ENCODE data around the gene B3GALT5. TPM values are rescaled to one million over a fixed set of nuclear protein-coding genes. Genes with fewer than 3 reads are reported as not detected.

B3GALT5 gene
- total RNA-seq, 4 donors from 2014 or later, result under 0.01 to 1.2 (median 0.74) TPM

GRCh38 chr21:39658066-39658465, 45.3 kb downstream of the B3GALT5 start:
- no peaks in the 10 kb centered on the region for H3K36me3 ChIP-seq
- no peak for DNase-seq (ENCODE audit: extremely low spot score)
- H3K9me3 ChIP-seq, result peaks cover 0 to 11% (median 7%) of the 10 kb centered on the region in 4 donors
- WGBS, result 95% methylated on average over 2 of the region's 2 CpGs
- H3K27me3 ChIP-seq, result no peaks in the 10 kb centered on the region
- no peak overlapping the region for H3K4me3 ChIP-seq
- H3K4me1 ChIP-seq, result peaks cover 14 to 19% (median 16%) of the 10 kb centered on the region in 4 donors
- TF ChIP-seq POLR2A (IDR thresholded peaks at IDR 0.05; ENCODE audit: low read depth) (no peak), CTCF (IDR thresholded peaks at IDR 0.05) (no peak), POLR2AphosphoS5 (IDR thresholded peaks at IDR 0.05) (no peak), EP300 (IDR thresholded peaks at IDR 0.05) (no peak)
- intact Hi-C loops (cut with DNase I), result no loop called here
- no peak overlapping the region for H3K27ac ChIP-seq (replicated peaks in 1 of 4)

GRCh38 chr21:39659070-39659815, 46.5 kb downstream of the B3GALT5 start:
- intact Hi-C loops (cut with DNase I), result no loop called here
- H3K27ac ChIP-seq (replicated peaks in 1 of 4), result peak overlapping the region in 3 of 4 donors; percentile 54 to 67 (median 56)
- peaks cover 14 to 19% (median 16%) of the 10 kb centered on the region in 4 donors for H3K4me1 ChIP-seq
- H3K27me3 ChIP-seq, result no peaks in the 10 kb centered on the region
- no peak for DNase-seq (ENCODE audit: extremely low spot score)
- 80% methylated on average over 7 of the region's 7 CpGs for WGBS
- H3K4me3 ChIP-seq, result no peak overlapping the region
- no peaks in the 10 kb centered on the region for H3K9me3 ChIP-seq
- no peak for TF ChIP-seq EP300 (IDR thresholded peaks at IDR 0.05)
- TF ChIP-seq CTCF (IDR thresholded peaks at IDR 0.05), result no peak
- no peak for TF ChIP-seq POLR2A (IDR thresholded peaks at IDR 0.05; ENCODE audit: low read depth)
- no peak for TF ChIP-seq POLR2AphosphoS5 (IDR thresholded peaks at IDR 0.05)
- no peaks in the 10 kb centered on the region for H3K36me3 ChIP-seq

- WGBS, result 11% methylated on average over 17 of the region's 17 CpGs
- no peaks in the 10 kb centered on the region for H3K9me3 ChIP-seq
- peaks cover 14 to 19% (median 16%) of the 10 kb centered on the region in 4 donors for H3K4me1 ChIP-seq
- H3K36me3 ChIP-seq, result no peaks in the 10 kb centered on the region
- intact Hi-C loops (cut with DNase I), result no loop called here
- H3K27ac ChIP-seq (replicated peaks in 1 of 4), result peak overlapping the region; percentile 44 to 67 (median 55)
- H3K27me3 ChIP-seq, result no peaks in the 10 kb centered on the region
- H3K4me3 ChIP-seq, result peak overlapping the region; percentile 1 to 36 (median 30)
- TF ChIP-seq POLR2AphosphoS5 (IDR thresholded peaks at IDR 0.05) (peak; percentile 31 to 69), CTCF (IDR thresholded peaks at IDR 0.05) (no peak)
- DNase-seq (ENCODE audit: extremely low spot score), result no peak
Observed at GRCh38 chr21:39660191-39660980, 47.6 kb downstream of the B3GALT5 start.

GRCh38 chr21:39661121-39661520, 48.4 kb downstream of the B3GALT5 start:
- no peak for DNase-seq (ENCODE audit: extremely low spot score)
- TF ChIP-seq CTCF (IDR thresholded peaks at IDR 0.05), result no peak
- TF ChIP-seq POLR2A (IDR thresholded peaks at IDR 0.05; ENCODE audit: low read depth), result no peak
- TF ChIP-seq EP300 (IDR thresholded peaks at IDR 0.05), result no peak
- TF ChIP-seq POLR2AphosphoS5 (IDR thresholded peaks at IDR 0.05), result no peak
- intact Hi-C loops (cut with DNase I), result no loop called here

More at GRCh38 chr21:39661121-39661520, 48.4 kb downstream of the B3GALT5 start:
- Histone ChIP-seq H3K27me3 (no peaks in the 10 kb centered on the region), H3K9me3 (no peaks in the 10 kb centered on the region), H3K4me3 (no peak overlapping the region), H3K27ac (replicated peaks in 1 of 4) (peak overlapping the region in 3 of 4 donors; percentile 54 to 67 (median 56)), H3K36me3 (no peaks in the 10 kb centered on the region), H3K4me1 (peaks cover 14 to 19% (median 16%) of the 10 kb centered on the region in 4 donors)
- 97% methylated on average over 18 of the region's 18 CpGs for WGBS

Data from esophagus muscularis mucosa (tissue), 4 donors.